GM23338 (cell line): ENCODE results near the gene HES4. TPM values are rescaled to one million over a fixed set of nuclear protein-coding genes. Genes with fewer than 3 reads are reported as not detected.

Experiments
- ATAC-seq: fragments of 200-7000 bp; cut with Tn5 transposase; 3 replicates; pipeline ENCODE4 v1.9.1; 2020
- DNase-seq: peaks from one replicate; pipeline ENCODE4 v3.0.0-alpha.2; 2015; ENCODE audit warnings: low spot score
- H2AFZ ChIP-seq: fragments of 200-600 bp; sonication (generic); 2 replicates; pipeline ENCODE4 v1.8.0; 2016; ENCODE audit warnings: antibody characterized with exemption, mild to moderate bottlenecking, moderate library complexity
- H3F3A ChIP-seq: fragments of 200-600 bp; sonication (generic); replicated peaks from 2 replicates; pipeline ENCODE4 v1.8.0; 2017; ENCODE audit warnings: antibody characterized with exemption, mixed run types, low read depth
- H3K27ac ChIP-seq: fragments of 200-600 bp; sonication (generic); 2 replicates; pipeline ENCODE4 v1.6.1; 2016; ENCODE audit warnings: low read depth
- H3K27me3 ChIP-seq: fragments of 200-600 bp; sonication (generic); 2 replicates; pipeline ENCODE4 v1.8.0; 2016; ENCODE audit warnings: mild to moderate bottlenecking, mixed run types, moderate library complexity; ENCODE audit not compliant: insufficient read depth
- H3K36me3 ChIP-seq: fragments of 200-600 bp; sonication (generic); 2 replicates; pipeline ENCODE4 v1.8.0; 2016; ENCODE audit warnings: mild to moderate bottlenecking; ENCODE audit not compliant: insufficient read depth
- H3K4me1 ChIP-seq: fragments of 200-600 bp; sonication (generic); 2 replicates; pipeline ENCODE4 v1.8.0; 2016; ENCODE audit warnings: mild to moderate bottlenecking, moderate library complexity; ENCODE audit not compliant: insufficient read depth
- H3K4me2 ChIP-seq: fragments of 200-600 bp; sonication (generic); 2 replicates; pipeline ENCODE4 v1.7.1; 2017; ENCODE audit warnings: mixed run types
- H3K4me3 ChIP-seq: fragments of 200-600 bp; sonication (generic); 2 replicates; pipeline ENCODE4 v1.6.1; 2016; ENCODE audit warnings: mixed run types
- H3K79me2 ChIP-seq: fragments of 200-600 bp; sonication (generic); replicated peaks from 2 replicates; pipeline ENCODE4 v1.8.0; 2017; ENCODE audit warnings: mild to moderate bottlenecking; ENCODE audit not compliant: insufficient read depth
- H3K9me2 ChIP-seq: fragments of 200-600 bp; sonication (generic); 2 replicates; pipeline ENCODE4 v1.8.0; 2017; ENCODE audit not compliant: insufficient read depth
- H4K20me1 ChIP-seq: fragments of 200-600 bp; sonication (generic); replicated peaks from 2 replicates; pipeline ENCODE4 v1.8.0; 2017; ENCODE audit warnings: mild to moderate bottlenecking; ENCODE audit not compliant: insufficient read depth
- H3K27ac Mint-ChIP-seq: 2 replicates; pipeline ENCODE4 v1.8.0; 2020; ENCODE audit warnings: inconsistent platforms, mild to moderate bottlenecking, moderate library complexity, mixed read lengths
- H3K27me3 Mint-ChIP-seq: 3 replicates; pipeline ENCODE4 v1.8.0; 2022; ENCODE audit warnings: low read depth, mild to moderate bottlenecking, moderate library complexity, mixed read lengths, inconsistent platforms; ENCODE audit not compliant: insufficient read depth, poor library complexity
- H3K36me3 Mint-ChIP-seq: 3 replicates; pipeline ENCODE4 v1.8.0; 2021; ENCODE audit warnings: low read depth, mild to moderate bottlenecking, inconsistent platforms, moderate library complexity, mixed read lengths
- H3K4me1 Mint-ChIP-seq: 3 replicates; pipeline ENCODE4 v1.8.0; 2020; ENCODE audit warnings: mild to moderate bottlenecking, inconsistent platforms, mixed read lengths
- H3K4me3 Mint-ChIP-seq: 3 replicates; pipeline ENCODE4 v1.8.0; 2021; ENCODE audit warnings: moderate library complexity, mild to moderate bottlenecking, inconsistent platforms, mixed read lengths
- H3K9me3 Mint-ChIP-seq: 3 replicates; pipeline ENCODE4 v1.8.0; 2020; ENCODE audit warnings: moderate library complexity, mild to moderate bottlenecking, inconsistent platforms, mixed read lengths
- CREB1 ChIP-seq: fragments of 250-450 bp; sonication (Bioruptor Pico); IDR thresholded peaks from 2 replicates; pipeline ENCODE4 v1.5.0; 2020; ENCODE audit warnings: low read depth, mild to moderate bottlenecking, moderate library complexity
- CTCF ChIP-seq, 2 experiments: fragments of 200-600 bp in 1 of 2; sonication (generic) in 1 of 2; conservative IDR thresholded peaks; 2 replicates each; pipeline versions ENCODE4 v1.5.1 to v1.6.1; 2016 to 2017; ENCODE audit warnings: antibody characterized with exemption in 2 of 2, low read depth in 2 of 2, mild to moderate bottlenecking in 2 of 2, moderate library complexity in 1 of 2
- ETS1 ChIP-seq: IDR thresholded peaks from 2 replicates; pipeline ENCODE4 v1.6.1; 2016; ENCODE audit warnings: antibody characterized with exemption
- EZH2 ChIP-seq: fragments of 200-600 bp; sonication (generic); IDR thresholded peaks from one replicate; pipeline ENCODE4 v1.8.0; 2017; ENCODE audit warnings: antibody characterized with exemption, mild to moderate bottlenecking, low read depth; ENCODE audit not compliant: unreplicated experiment
- EZH2phosphoT487 ChIP-seq: fragments of 200-600 bp; sonication (generic); IDR thresholded peaks from one replicate; pipeline ENCODE4 v1.8.1; 2018; ENCODE audit warnings: antibody characterized with exemption; ENCODE audit not compliant: unreplicated experiment
- JUNB ChIP-seq: IDR thresholded peaks from one replicate; pipeline ENCODE4 v1.6.1; 2016; ENCODE audit warnings: antibody characterized with exemption; ENCODE audit not compliant: unreplicated experiment
- NANOG ChIP-seq: IDR thresholded peaks from 2 replicates; pipeline ENCODE4 v1.6.1; 2016; ENCODE audit warnings: antibody characterized with exemption, borderline replicate concordance
- POLR2AphosphoS5 ChIP-seq: IDR thresholded peaks from 2 replicates; pipeline ENCODE4 v1.6.1; 2016; ENCODE audit warnings: antibody characterized with exemption, low read depth
- REST ChIP-seq: IDR thresholded peaks from one replicate; pipeline ENCODE4 v1.6.1; 2018; ENCODE audit warnings: antibody characterized with exemption; ENCODE audit not compliant: unreplicated experiment
- STAT1 ChIP-seq: IDR thresholded peaks from one replicate; pipeline ENCODE4 v1.6.1; 2016; ENCODE audit warnings: antibody characterized with exemption; ENCODE audit not compliant: unreplicated experiment
- ZNF114 ChIP-seq: fragments of 250-450 bp; sonication (Bioruptor Pico); IDR thresholded peaks from 2 replicates; pipeline ENCODE4 v1.5.0; 2020; ENCODE audit warnings: mild to moderate bottlenecking, moderate library complexity
- ZNF331 ChIP-seq: fragments of 250-450 bp; sonication (Bioruptor Pico); IDR thresholded peaks from 2 replicates; pipeline ENCODE4 v1.5.0; 2020; ENCODE audit warnings: low read depth, mild to moderate bottlenecking, moderate library complexity
- ZNF462 ChIP-seq: fragments of 250-450 bp; sonication (Bioruptor Pico); IDR thresholded peaks from 2 replicates; pipeline ENCODE4 v1.5.0; 2020; ENCODE audit warnings: mild to moderate bottlenecking, moderate library complexity
- polyA plus RNA-seq: library from polyadenylated mRNA; unstranded; fragments of >200 nt; fragmentation: Nextera tagmentation; extraction: Ambion mirVana; gene quantifications from 2 replicates; pipeline ENCODE4 v1.2.1, GENCODE V29; 2016
- total RNA-seq: library from RNA; depleted of rRNA; stranded (reverse); fragments of >200 nt; shearing (Covaris generic); gene quantifications from 2 replicates; pipeline ENCODE4 v1.2.3, GENCODE V29; 2014

HES4 gene
- total and polyA plus RNA-seq, 2 experiments from 2014 or later: 2.3 to 6.7 TPM

GRCh38 chr1:961132-961669 lies 38.7 kb downstream of the HES4 start:
- no peaks in the 10 kb centered on the region for H3K9me2 ChIP-seq
- peak overlapping the region; percentile 97 for H3K4me3 ChIP-seq
- H3K4me2 ChIP-seq: peak overlapping the region; percentile 74
- no peaks in the 10 kb centered on the region for H3K36me3 ChIP-seq
- peaks cover 4% of the 10 kb centered on the region; the same call in 1 of the 2 replicates for H4K20me1 ChIP-seq
- no peak overlapping the region for H3K27ac ChIP-seq
- TF ChIP-seq ZNF114: no peak
- no peak for TF ChIP-seq POLR2AphosphoS5
- TF ChIP-seq ZNF462: no peak
- TF ChIP-seq STAT1: no peak
- no peak for TF ChIP-seq JUNB
- TF ChIP-seq NANOG: no peak
- no peak for TF ChIP-seq EZH2
- TF ChIP-seq CTCF (conservative IDR thresholded peaks at IDR 0.05; ENCODE audit: low read depth in 2 of 2): no peak
- no peak for TF ChIP-seq CREB1 (CRISPR knock-in tag)
- no peak for TF ChIP-seq ZNF331 (CRISPR knock-in tag)
- no peak for TF ChIP-seq ETS1
- TF ChIP-seq REST: no peak
- TF ChIP-seq EZH2phosphoT487: no peak
- peak; percentile 6 for ATAC-seq
- no peaks in the 10 kb centered on the region for H3K9me3 Mint-ChIP-seq
- H3K27me3 Mint-ChIP-seq: peaks cover 30% of the 10 kb centered on the region
- no peaks in the 10 kb centered on the region; the same call in 1 of the 2 replicates for H3K4me1 ChIP-seq
- peaks cover 18% of the 10 kb centered on the region for H3K79me2 ChIP-seq
- H2AFZ ChIP-seq: no peak overlapping the region
- H3K36me3 Mint-ChIP-seq: peaks cover 18% of the 10 kb centered on the region
- no peak overlapping the region for H3K27ac Mint-ChIP-seq
- peak overlapping the region; percentile 61; the same call in 2 of the 3 replicates for H3K4me3 Mint-ChIP-seq
- DNase-seq: no peak
- peaks cover 8% of the 10 kb centered on the region for H3K4me1 Mint-ChIP-seq
- no peaks in the 10 kb centered on the region for H3F3A ChIP-seq
- H3K27me3 ChIP-seq: peaks cover 11% of the 10 kb centered on the region
